ENCODE results near the gene KRT3.
"Not testable (repeated sequence)": the region's sequence is repeated elsewhere in the genome, so short reads cannot be mapped to it uniquely, and the experiment has no call there.

The KRT3 gene

GRCh38 chr12:52798671-52799504 lies 3.0 kb upstream of the KRT3 start:
- no peak for DNase-seq (ENCODE audit: low read depth in 1 of 2, low spot score in 1 of 2)

DNA sequence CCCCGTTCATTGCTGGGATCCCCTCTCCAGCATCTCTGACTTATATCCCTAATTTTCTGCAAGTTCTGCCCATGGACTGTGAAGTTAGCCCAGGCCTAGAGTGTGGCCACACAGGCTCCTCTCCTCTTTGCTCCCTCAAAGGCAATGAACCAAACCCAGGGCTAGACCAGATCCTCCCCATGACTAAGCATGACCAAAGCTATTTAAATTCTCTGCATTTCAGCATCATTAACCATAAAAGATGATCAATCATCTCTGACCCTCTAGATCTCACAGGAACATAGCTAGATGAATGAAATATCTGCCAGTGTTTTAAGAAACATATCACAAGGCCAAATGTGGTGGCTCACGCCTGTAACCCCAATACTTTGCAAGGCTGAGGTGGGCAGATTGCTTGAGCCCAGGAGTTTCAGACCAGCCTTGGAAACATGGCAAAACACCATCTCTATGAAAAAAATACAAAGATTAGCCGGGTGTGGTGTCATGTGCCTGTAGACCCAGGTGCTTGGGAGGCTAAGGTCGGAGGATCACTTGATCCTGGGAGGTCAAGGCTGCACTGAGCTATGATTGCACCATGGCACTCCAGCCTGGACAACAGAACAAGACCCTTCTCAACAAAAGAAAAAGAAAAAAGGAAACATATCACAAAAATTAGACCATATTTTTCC lies 2.2 kb upstream of the KRT3 start:
- DNase-seq (ENCODE audit: low read depth in 1 of 2, low spot score in 1 of 2) = no peak

DNA sequence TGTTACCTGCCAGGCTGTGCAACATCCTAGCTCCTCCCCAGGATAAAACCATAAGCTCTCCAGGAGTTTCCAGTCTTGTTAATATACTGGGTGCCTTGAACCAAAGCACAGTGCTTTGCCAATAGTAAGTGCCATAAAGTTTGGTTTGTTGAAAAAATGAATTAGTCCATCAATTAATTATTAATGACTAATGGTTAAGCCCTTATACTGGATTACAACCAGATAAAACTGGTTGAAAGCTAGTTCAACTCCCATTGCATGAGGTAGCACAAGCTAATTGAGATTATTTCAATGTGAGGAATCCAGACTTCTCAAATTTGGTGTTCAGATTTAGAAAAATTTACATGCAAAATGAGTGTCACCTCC lies 1.6 kb upstream of the KRT3 start:
- no peak for DNase-seq (ENCODE audit: low read depth in 1 of 2, low spot score in 1 of 2)

GRCh38 chr12:52796839-52797528 lies 1.1 kb upstream of the KRT3 start:
- DNase-seq (ENCODE audit: low read depth in 1 of 2, low spot score in 1 of 2) = no peak

DNA sequence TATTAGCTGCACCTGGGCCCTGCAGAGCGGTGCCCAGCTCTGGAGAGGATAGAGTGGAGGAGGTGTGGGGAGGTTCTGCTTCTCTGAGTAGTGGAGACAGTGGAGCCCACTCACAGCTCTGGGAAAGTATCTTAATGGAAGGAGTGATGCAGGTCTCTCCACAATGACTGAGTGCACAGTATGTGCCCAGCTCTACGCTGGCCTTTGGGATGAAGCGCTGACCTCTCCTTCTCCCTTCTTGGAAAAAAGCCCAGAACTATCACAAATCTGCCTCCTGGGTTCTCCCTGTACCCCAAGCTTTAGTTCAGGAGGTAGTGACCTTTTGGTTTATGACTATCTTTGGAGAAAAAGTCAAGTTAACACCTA lies 495 bp upstream of the KRT3 start:
- no peak for DNase-seq (ENCODE audit: low read depth in 1 of 2, low spot score in 1 of 2)

- not testable (repeated sequence) for DNase-seq (ENCODE audit: low read depth in 1 of 2, low spot score in 1 of 2)
Observed at GRCh38 chr12:52795332-52795674, 614 bp downstream of the KRT3 start.

- no peak for DNase-seq (ENCODE audit: low read depth in 1 of 2, low spot score in 1 of 2)
Observed at GRCh38 chr12:52794479-52795331, 1.2 kb downstream of the KRT3 start.

- no peak for DNase-seq (ENCODE audit: low read depth in 1 of 2, low spot score in 1 of 2)
Observed at GRCh38 chr12:52792185-52793029, 3.5 kb downstream of the KRT3 start.

- no peak for DNase-seq (ENCODE audit: low read depth in 1 of 2, low spot score in 1 of 2)
Observed at GRCh38 chr12:52791271-52792184, 4.4 kb downstream of the KRT3 start.

DNA sequence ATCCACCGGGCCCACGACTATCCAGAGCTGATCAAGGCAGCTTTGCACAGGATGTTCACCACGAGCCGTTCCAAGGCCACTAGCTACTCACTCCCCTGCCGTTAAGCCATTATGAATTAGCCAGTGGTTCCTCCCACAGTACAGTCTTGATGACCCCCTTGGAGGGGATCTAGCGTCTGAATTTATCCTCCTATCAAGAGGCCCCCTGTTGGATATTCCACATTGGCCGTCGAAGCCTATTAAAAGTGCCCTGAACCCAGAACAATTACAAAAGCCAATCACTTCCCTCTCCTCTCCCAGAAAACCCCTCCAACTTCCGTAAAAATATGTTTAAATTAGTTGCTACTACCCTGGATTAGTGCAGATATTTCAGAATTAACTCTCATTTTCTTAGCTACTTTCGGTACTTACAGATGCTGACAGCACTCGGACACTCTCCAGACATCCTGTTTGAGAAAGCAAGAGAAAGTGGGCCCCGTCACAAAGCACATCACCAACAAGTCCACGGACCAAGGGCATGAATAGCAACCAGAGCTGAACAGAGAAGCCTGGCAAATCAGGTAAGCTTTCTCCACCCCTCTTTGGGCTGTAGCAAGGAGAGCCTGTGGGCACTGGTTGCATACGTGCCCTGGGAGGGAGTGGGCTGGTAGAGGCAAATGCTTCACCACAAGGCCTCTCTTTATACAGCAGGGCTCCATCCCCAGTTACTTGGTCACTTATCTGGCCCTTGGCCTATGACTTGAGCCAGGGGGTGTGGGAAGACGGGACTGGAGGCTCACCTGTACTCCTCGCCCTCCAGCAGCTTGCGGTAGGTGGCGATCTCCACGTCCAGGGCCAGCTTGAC lies 5.3 kb downstream of the KRT3 start:
- DNase-seq (ENCODE audit: low read depth in 1 of 2, low spot score in 1 of 2) = no peak

- no peak for DNase-seq (ENCODE audit: low read depth in 1 of 2, low spot score in 1 of 2)
Observed at GRCh38 chr12:52789637-52790426, 6.1 kb downstream of the KRT3 start.

GRCh38 chr12:52788876-52789636 lies 6.9 kb downstream of the KRT3 start:
- no peak for DNase-seq (ENCODE audit: low read depth in 1 of 2, low spot score in 1 of 2)

DNA sequence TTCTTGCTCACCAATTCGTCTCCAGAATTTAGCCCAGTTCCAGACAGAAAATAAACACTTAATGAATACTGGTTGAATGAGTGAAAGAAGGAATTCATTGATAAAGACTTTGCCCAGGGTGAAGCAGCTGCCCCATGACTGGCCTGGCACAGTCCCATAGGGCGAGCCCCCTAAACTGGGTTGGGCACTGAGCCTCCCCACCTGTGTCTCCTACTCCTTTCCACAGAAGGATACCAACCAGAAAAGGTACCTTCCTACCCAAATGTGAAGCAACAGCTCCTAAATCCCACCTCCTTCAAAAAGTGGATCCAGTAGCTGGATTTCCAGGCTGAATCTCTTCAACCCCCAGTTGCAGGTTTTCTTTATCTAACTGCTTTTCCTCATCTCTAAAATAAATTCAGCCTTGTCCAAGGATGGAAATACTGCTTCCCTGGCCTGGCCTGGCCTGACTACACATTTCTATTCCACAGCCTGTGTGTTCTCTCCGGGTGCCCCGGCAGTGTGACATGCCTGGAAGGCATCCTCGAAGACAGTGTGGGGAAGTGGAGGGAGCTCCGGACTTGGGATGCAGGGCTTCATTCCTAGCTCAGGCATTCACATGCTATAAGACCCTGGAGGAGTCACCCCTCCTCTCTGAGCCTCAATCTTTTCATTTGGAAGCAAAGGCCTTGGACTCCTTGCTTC lies 7.6 kb downstream of the KRT3 start:
- no peak for DNase-seq (ENCODE audit: low read depth in 1 of 2, low spot score in 1 of 2)

- no peak for DNase-seq (ENCODE audit: low read depth in 1 of 2, low spot score in 1 of 2)
Observed at GRCh38 chr12:52787324-52788191, 8.4 kb downstream of the KRT3 start.

DNA sequence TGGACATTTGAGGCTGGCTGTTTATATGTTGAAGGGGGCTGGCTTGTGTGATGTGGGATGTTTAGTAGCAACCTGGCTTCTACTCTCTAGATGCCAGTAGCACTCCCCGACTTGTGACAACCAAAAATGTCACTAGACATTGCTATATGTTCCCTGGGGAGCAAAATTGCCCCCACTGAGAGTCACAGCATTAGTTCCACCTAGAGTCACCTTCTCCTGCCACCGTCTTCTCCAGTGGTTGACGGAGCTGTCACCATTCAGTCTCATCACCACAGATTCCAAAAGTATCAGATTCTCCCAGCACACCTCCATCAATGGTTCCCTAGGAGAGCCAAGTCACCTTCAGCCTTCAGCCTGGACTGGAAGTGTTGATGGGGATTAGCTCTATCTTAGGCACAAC lies 11.0 kb downstream of the KRT3 start:
- no peak for DNase-seq (ENCODE audit: low read depth in 1 of 2, low spot score in 1 of 2)
